ENCODE measurements around the gene PIGR. TPM values are rescaled to one million over a fixed set of nuclear protein-coding genes. Genes with fewer than 3 reads are reported as not detected.

PIGR gene
- total RNA-seq, 2 experiments from 2014 or later, result 0.03 TPM; not detected in 1

DNA sequence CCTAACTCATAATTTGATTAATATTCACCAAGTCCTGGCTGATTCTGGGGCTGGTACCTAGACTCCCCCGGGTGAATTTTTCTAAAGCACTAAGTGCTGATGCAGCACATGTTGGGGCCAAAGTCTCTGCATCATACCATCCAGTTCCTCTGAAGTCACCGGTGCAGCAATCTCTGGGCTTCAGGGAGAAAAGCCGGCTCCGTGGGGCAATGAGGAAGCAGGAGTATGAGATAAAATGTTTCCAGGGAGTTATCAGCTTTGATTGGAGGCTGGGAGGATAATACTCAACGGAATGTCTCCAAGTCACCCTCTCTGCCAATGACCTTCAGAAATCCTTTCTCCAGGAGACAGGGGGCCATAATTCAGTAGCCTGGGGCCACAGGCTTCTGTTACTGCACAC lies 22.8 kb upstream of the PIGR start:
- no peaks in the 10 kb centered on the region for H3K36me3 ChIP-seq (ENCODE audit: insufficient read depth, low read length)
- TF ChIP-seq EZH2phosphoT487 (IDR thresholded peaks at IDR 0.05; ENCODE audit: borderline replicate concordance, low read depth, low read length), result no peak
- TF ChIP-seq, protein P1, sequence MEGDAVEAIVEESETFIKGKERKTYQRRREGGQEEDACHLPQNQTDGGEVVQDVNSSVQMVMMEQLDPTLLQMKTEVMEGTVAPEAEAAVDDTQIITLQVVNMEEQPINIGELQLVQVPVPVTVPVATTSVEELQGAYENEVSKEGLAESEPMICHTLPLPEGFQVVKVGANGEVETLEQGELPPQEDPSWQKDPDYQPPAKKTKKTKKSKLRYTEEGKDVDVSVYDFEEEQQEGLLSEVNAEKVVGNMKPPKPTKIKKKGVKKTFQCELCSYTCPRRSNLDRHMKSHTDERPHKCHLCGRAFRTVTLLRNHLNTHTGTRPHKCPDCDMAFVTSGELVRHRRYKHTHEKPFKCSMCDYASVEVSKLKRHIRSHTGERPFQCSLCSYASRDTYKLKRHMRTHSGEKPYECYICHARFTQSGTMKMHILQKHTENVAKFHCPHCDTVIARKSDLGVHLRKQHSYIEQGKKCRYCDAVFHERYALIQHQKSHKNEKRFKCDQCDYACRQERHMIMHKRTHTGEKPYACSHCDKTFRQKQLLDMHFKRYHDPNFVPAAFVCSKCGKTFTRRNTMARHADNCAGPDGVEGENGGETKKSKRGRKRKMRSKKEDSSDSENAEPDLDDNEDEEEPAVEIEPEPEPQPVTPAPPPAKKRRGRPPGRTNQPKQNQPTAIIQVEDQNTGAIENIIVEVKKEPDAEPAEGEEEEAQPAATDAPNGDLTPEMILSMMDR (conservative IDR thresholded peaks at IDR 0.05; ENCODE audit: low read length), result no peak
- H3K27ac ChIP-seq (ENCODE audit: low read depth, low read length, poor library complexity, severe bottlenecking), result no peak overlapping the region
- BruUV-seq (replicated peaks), result no TSS peak
- no peaks in the 10 kb centered on the region for H3K79me2 ChIP-seq (ENCODE audit: insufficient read depth, low read depth, low read length)
- no peak overlapping the region for H2AFZ ChIP-seq (ENCODE audit: low read length)
- no peaks in the 10 kb centered on the region for H3K4me1 ChIP-seq (ENCODE audit: insufficient read depth, low read length, poor library complexity, severe bottlenecking)
- H3K4me3 ChIP-seq (ENCODE audit: low read depth, low read length, poor library complexity, severe bottlenecking), result no peak overlapping the region
- no peaks in the 10 kb centered on the region for H3K9me2 ChIP-seq (ENCODE audit: insufficient read depth, low read length)
- H4K20me1 ChIP-seq (ENCODE audit: insufficient read depth, low read length), result no peaks in the 10 kb centered on the region
- CTCF ChIA-PET (ENCODE audit: unreplicated experiment), result no interaction called here
- POLR2A ChIA-PET, result no interaction called here
- intact Hi-C loops (cut with micrococcal nuclease; ENCODE audit: unreplicated experiment), result no loop called here
- DNase-seq (ENCODE audit: low spot score), result no peak
- no peaks in the 10 kb centered on the region for H3K9me3 ChIP-seq (ENCODE audit: low read length)
- no peak overlapping the region for H3K4me2 ChIP-seq (ENCODE audit: low read length)

DNA sequence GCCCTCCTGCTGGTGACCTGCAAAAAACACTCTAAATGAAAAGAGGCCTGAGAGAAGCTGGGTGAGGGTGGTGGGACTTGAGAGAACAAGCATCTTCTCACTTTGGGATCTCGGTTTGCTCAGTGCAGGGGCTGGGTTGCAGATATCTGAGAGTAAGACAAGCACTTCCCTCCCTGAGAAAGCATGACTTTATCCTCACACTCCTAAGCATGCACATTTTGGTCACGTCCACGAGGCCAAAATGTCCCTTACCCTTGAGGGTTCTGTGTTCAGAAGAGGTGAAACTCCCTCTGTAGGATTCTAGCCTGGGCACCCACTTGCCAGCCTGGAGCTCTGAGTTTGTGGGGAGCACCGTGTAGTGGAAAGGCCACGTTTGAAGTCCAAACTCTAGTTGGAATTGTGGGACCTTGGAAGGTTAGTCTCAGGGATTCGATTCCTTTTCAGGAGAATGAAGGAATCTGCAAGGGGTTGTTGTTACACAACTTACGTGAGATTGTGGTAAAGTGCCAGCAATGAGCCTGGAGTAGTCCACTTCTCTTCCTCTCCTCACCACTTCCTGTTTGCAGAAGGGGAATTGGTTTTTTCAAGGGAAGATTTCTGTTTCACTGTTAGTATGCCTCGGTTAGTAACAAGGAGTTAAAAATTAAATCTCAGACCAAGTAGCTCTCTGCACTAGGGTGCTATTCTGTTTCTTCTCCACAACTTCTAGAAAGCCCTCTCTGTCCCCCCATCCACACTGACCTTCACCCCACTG lies 21.0 kb upstream of the PIGR start:
- no peaks in the 10 kb centered on the region for H3K9me3 ChIP-seq (ENCODE audit: low read length)
- no TSS peak for BruUV-seq (replicated peaks)
- H3K36me3 ChIP-seq (ENCODE audit: insufficient read depth, low read length), result no peaks in the 10 kb centered on the region
- H3K4me3 ChIP-seq (ENCODE audit: low read depth, low read length, poor library complexity, severe bottlenecking), result no peak overlapping the region
- no peaks in the 10 kb centered on the region for H3K79me2 ChIP-seq (ENCODE audit: insufficient read depth, low read depth, low read length)
- H3K27ac ChIP-seq (ENCODE audit: low read depth, low read length, poor library complexity, severe bottlenecking), result no peak overlapping the region
- no peak overlapping the region for H2AFZ ChIP-seq (ENCODE audit: low read length)
- H3K9me2 ChIP-seq (ENCODE audit: insufficient read depth, low read length), result no peaks in the 10 kb centered on the region
- CTCF ChIA-PET (ENCODE audit: unreplicated experiment), result no interaction called here
- no peaks in the 10 kb centered on the region for H4K20me1 ChIP-seq (ENCODE audit: insufficient read depth, low read length)
- no peak for DNase-seq (ENCODE audit: low spot score)
- POLR2A ChIA-PET, result no interaction called here
- H3K4me1 ChIP-seq (ENCODE audit: insufficient read depth, low read length, poor library complexity, severe bottlenecking), result no peaks in the 10 kb centered on the region
- intact Hi-C loops (cut with micrococcal nuclease; ENCODE audit: unreplicated experiment), result no loop called here
- no peak for TF ChIP-seq EZH2phosphoT487 (IDR thresholded peaks at IDR 0.05; ENCODE audit: borderline replicate concordance, low read depth, low read length)
- TF ChIP-seq, protein P1 (conservative IDR thresholded peaks at IDR 0.05; ENCODE audit: low read length), result no peak
- H3K4me2 ChIP-seq (ENCODE audit: low read length), result no peak overlapping the region

DNA sequence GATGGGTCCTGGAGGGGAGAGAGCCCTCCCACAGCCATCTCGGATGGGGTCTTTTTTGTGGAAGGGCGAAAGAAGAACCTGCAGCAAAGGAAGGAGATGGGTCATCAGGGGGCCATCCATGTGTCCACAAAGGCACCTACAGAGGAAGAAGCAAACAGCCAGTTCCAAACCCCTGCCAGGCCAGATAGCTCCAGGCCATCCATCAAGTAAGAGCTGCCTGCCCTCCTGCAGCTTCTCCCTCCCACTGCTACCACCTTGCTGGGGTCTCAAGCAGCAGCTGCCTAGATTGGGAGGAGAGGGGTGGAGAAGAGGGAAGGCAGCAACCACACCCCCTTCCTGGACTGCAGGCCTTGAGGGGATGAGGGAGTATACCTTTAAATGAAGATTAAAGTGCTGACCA lies 19.5 kb upstream of the PIGR start:
- TF ChIP-seq, protein P1 (conservative IDR thresholded peaks at IDR 0.05; ENCODE audit: low read length), result no peak
- TF ChIP-seq EZH2phosphoT487 (IDR thresholded peaks at IDR 0.05; ENCODE audit: borderline replicate concordance, low read depth, low read length), result no peak
- CTCF ChIA-PET (ENCODE audit: unreplicated experiment), result no interaction called here
- Histone ChIP-seq H3K4me3 (ENCODE audit: low read depth, low read length, poor library complexity, severe bottlenecking) (no peak overlapping the region), H3K36me3 (ENCODE audit: insufficient read depth, low read length) (no peaks in the 10 kb centered on the region), H3K9me2 (ENCODE audit: insufficient read depth, low read length) (no peaks in the 10 kb centered on the region), H3K9me3 (ENCODE audit: low read length) (no peaks in the 10 kb centered on the region), H3K4me1 (ENCODE audit: insufficient read depth, low read length, poor library complexity, severe bottlenecking) (no peaks in the 10 kb centered on the region), H3K79me2 (ENCODE audit: insufficient read depth, low read depth, low read length) (no peaks in the 10 kb centered on the region), H3K4me2 (ENCODE audit: low read length) (no peak overlapping the region), H2AFZ (ENCODE audit: low read length) (no peak overlapping the region), H3K27ac (ENCODE audit: low read depth, low read length, poor library complexity, severe bottlenecking) (no peak overlapping the region), H4K20me1 (ENCODE audit: insufficient read depth, low read length) (no peaks in the 10 kb centered on the region)
- no peak for DNase-seq (ENCODE audit: low spot score)
- intact Hi-C loops (cut with micrococcal nuclease; ENCODE audit: unreplicated experiment), result no loop called here
- no TSS peak for BruUV-seq (replicated peaks)
- POLR2A ChIA-PET, result interaction anchor here (0.6 kb wide), 1 partner anchor 46 kb away, joined by 5 read pairs; no protein-coding TSS in a partner anchor
